Stimulated activated CD4-positive, alpha-beta T cell treated with anti-CD3 and anti-CD28 coated beads, TNF-alpha, amount 100 ng/mL, for 1 hour (primary cell): ENCODE data around the gene SLC30A1.
A peak's percentile ranks its signal among the peaks of the same experiment; 100 is the strongest.
"Not testable (repeated sequence)": the region's sequence is repeated elsewhere in the genome, so short reads cannot be mapped to it uniquely, and the experiment has no call there.

ENCODE experiments used
- DNase-seq, 3 donors: peaks; one replicate each; pipeline ENCODE4 v3.0.0-alpha.2; 2020; ENCODE audit warnings: low read depth in 3 of 3, low spot score in 1 of 3

The SLC30A1 gene

DNA sequence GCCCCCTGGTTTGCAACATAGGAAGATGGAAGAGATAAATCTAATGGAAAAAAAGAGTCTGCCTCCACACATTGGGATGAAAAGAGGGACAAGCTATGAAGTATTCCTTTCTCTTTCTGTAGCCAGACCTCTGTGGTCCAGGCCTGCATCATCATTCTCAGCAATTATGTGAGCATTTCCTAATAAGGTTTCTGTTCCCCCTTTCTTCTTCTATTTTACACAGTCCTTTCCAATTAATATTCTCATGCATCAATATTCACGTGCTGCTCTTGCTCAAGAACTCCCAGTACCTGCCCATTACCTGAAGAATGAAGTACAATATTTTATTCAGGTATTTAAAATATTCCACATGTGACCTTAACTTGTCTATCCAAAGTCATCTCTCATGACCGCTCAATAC lies 8.2 kb upstream of the SLC30A1 start:
- no peak for DNase-seq

DNA sequence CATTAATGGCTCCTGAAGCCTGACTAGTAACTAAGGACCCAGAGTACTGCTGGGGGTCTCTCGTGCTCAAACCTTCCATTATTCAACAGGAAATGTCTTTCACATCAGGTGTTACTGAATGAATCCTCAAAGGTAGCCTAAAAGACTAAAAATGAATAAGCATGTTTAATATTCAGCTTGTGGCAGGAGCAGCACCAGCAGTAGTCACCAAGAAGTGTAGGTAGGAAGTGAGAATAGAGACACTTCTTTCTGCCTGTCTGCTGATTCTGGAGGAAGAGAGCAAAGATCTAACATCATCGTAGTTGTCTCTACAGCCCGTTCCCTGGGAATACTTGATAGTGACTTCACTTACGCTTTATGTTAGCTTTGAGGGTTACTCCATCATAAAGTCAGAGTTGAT lies 7.6 kb upstream of the SLC30A1 start:
- DNase-seq: no peak

DNA sequence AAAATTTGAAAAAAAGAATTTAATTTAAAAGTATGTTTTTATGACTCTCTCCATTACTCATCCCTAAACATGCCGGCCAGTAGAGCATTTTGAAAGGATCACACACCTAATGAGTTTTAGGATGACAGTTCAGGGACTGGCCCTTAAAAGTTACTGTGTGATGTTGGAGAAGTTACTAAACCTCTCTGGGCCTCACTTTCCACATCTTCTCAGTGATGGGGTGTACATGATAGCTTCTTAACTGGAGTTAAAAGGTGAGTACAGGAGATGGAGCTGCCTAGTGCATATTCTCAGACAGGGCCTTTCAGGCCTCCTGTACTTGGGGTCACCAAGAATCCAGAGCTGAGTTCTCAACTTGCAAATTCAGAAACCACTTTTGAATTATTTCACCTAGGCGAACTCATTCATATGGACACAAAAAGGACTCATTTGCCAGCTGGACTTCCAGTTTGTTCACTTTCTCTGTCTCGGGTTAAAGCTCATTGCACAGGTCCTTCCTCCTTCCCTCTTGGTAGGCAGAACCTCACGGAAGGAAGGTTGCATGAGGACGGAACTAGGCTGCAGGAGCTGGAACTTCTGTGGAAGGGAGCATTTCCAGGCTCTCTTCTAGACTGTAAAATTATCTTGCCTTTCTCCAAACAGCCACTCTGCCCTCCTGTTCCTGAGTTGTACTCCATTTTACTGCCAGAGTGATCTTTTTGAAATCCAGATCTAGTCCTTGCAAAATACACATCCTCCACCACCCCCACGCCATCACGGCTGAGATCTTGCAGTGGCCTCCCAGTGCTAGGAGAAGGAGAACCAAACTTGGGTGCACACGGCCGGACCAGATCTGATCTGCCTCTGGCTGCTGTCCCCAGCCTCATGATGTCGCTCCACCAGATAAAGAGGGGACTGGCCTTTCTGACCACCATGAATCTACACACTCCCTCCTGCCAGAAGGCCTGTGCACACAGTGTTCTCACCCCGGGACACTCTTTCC lies 4.3 kb upstream of the SLC30A1 start:
- no peak for DNase-seq

DNA sequence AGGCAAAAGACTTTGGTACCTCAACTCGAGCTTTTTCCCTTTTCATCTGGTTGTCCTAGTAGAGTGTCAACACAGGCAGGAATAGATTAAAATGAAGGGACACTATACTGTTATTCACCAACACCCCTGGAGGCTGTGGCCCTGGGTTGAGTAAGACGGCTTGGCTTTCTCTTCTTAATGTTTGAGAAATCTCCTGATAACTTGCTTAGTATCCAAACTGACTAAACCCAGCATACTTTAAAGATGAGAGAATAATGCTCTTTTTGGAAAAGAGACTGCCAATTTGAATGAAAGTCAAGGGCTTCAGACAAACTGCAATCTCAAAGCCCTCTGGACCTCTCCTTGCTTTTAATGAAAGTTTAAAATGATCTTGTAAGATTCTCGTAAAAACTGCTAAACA lies 2.6 kb upstream of the SLC30A1 start:
- no peak for DNase-seq

DNA sequence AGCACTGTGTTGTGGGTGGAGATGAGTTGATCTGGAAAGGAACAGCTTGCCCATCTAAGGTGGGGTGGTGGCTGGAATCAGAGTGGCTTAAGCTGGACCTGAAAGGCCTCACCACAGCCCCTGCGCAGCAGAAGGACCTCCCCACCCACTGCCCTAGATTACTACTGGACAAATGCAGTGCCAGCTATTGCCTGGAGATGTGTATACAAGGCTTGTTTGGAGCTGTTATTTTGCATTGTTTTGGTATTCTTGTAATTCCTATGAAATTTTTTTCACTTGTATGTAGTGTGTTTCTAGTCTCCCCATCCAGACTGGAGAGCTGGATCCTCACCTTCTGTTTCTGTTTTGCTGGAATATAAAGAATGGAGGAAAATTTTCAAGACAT lies 1.3 kb upstream of the SLC30A1 start:
- DNase-seq: no peak

DNA sequence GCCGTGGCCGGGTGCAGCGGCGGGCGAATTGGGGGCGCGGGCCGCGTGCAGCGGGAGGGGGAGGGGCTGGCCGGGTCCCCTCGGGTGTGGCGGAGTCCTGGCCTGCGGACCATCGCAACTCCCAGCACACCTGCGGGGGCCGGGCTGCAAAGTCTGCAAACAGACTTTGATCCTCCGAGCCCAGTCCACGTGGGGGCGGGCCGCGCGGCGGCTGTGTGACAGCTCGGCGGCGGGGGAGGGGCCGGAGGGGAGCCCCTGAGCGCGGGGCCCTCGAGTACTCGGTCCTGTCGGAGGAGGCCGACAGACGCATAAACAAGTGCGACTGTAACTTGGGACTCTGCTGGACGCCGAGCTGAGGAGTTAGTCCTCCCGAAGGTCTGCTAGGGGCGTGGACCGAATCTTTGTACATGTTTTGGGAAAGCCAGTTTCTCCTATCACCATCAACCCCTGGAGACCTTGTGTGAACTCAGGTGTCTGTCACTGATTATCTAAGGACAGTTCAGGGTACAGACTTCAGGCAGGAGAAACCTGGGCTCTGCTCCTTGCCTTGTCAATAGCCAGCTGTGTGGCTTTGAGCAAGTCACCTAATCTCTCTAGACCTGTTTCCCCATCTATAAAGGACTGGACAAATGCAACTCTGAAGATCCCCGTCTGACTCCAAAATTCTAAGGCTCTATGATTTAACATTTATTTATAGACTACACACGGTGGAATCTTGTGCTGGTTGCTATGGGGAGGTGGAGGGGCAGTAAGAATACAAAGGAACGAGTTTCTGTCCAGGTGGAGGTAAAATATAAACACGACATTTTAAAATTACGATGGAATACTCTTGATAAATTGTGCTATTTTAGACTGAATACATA lies 710 bp upstream of the SLC30A1 start:
- DNase-seq: peak in 1 of 3 donors; percentile 51

DNA sequence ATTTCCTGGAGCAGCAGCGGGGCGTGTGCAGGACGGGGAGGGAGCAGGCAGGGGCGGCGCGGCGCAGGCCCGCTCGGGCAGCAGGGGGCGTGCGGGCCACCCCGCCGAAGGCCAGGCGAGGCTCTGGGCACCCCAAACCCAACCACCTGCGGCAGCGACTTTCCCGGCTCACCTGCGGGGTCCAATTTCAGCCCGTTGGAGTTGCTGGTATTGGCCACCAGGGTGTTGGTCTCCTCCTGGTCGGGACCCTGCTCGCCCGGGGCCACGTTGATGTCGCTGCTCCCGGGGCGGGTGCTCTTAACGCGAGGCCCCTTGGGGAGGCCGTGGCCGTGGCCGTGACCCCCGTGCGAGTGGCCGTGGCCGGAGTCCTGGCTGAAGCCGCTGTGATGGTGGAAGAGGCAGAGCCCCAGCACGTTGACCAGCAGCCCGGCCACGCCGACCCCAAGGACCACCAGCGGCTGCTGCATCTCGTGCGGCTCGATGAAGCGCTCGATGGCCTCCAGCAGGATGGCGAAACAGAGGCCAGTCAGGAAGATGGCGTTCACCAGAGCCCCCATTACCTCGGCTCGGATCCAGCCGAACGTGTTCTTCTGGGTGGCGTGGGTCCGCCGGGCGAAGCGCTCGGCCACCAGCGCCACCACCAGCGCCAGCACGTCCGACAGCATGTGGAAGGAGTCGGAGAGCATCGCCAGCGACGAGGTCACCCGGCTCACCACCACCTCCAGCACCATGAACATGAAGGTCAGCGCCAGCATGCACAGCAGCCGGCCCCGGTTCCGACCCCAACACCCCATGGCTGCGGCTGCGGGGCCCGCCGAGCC lies 932 bp downstream of the SLC30A1 start:
- DNase-seq: peak; percentile 46 to 55 (median 49)

DNA sequence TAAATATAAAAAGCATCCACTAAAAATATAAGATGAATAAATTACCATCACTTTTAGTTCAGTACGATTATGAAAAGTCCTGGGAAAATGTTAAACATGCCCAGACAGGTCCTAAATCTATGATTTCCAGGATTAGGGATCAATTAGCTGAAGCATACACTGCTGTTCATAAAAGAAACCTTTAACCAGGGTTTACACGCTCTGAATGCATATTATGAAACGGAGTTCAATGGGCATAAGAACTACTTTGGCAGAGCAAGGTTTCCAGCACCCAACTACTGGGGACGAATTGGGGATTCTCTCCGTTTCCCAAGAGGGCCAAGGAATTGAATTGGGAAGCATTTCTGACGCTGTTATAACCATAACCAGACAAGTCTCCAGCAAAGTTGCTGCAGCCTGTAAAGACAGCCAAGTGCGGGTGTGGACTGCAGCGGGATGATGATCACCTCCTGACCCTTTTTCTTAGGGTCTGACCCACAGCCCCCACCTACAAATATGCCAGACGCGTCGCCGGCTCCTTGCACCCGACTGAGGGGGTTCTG lies 1.6 kb downstream of the SLC30A1 start:
- no peak for DNase-seq

DNA sequence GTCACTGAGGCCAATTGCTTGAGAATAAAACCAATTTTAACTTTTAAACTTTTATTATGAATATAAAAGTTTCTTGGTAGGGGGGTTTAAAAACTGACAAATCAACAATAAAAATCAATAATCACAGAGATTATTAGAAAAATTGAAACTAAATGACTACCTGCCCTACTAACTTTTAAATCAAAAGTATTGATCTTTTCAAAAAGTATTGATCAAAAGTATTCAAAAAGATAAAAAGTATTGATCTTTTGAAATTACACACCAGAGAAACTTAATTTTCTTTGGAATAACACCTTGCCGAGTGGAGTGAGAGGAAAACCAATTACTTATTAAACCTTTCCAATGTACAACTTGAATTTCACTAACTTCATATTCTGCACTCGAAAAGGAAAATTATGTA lies 2.2 kb downstream of the SLC30A1 start:
- DNase-seq: no peak

DNA sequence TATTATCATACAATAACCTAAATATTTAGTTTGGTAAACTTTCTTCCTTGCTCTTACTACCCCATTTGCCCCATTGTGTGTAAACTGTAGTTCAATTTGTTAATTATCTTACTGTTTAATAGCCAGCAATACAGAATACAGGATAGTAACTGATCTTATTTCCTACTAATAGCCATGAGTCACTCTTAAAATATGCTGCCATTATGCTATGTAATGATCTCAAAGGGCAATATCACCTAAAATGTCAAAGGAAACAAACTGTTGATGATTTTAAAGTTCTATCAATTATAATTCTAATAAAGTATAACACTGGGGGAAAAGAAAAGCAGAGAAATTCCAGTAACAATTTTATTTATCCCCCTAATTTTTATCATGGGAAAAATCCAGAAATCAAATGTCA lies 4.3 kb downstream of the SLC30A1 start:
- no peak for DNase-seq

DNA sequence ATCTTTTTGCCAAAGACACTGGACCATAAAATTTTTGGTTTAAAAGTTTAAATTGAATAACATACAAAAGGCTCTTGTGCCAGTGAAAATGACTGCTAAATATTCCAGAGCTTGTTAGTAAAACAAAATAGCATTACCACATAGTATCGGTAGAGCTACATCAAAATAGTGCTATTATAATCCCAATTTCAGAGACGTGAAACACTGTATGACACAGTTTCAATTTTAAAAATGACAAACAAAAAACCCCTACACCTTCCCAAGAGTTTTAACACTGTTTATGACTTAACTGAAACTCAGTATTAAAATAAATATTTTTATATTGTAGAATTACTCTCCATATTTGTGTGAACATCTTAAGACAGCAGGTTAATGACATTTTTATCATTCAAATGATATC lies 7.0 kb downstream of the SLC30A1 start:
- DNase-seq: no peak

DNA sequence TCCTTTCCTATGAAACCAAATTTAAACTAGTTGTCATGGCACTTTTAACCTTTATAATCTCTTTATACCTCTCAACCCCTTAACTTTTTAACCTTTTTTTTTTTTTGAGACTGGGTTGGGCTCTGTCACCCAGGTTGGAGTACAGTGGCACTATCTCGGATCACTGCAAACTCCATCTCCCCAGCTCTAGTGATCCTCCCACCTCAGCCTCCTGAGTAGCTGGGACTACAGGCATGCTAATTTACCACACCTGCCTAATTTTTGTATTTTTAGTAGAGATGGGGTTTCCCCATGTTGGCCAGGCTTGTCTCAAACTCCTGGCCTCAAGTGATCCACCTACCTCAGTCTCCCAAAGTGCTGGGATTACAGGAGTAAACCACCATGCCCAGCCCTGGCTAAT lies 8.6 kb downstream of the SLC30A1 start:
- not testable (repeated sequence) for DNase-seq

DNA sequence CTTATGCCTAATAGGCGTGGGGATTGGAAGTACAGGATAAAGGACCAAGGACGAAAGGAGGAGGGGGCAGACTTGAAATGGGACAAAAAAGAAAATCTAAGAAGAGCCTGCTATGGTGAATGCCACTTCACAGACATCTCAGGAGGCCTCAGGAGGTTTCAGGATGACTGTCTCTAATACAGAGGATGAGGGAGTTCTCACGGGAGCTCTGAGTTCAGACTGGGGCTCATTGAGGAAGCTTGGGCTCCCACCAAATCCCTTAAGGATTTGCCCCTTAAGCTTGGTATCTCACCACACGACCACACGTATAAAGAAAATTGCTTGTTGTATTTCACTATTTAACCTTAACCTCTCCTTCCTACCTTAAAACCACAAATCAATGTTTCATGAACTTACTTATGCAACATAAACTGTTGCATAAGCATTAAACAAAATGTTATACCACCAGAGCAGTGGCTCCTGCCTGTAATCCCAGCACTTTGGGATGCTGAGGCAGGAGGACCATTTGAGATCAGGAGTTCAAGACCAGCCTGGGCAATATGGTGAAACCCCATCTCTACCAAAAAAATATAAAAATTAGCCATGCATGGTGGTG lies 12.4 kb downstream of the SLC30A1 start:
- DNase-seq: no peak

DNA sequence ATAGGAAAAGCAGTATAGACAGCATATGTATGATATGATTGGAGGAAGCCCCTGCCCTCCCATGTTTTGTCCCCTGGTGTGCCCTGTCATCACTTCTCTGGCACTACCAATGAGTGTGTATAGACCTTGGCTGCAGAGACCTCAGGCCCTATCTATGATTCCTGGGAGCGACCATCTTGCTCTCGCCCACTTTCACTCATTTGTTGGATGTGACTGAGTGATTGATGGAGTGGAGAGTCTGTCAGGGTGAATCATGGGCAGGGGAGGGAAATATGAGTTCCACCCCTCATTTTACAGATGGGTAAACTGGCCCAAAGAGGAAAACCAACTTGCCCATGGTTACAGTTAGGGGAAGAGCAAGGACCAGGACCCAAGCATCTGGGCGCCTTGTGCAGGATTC lies 14.9 kb downstream of the SLC30A1 start:
- no peak for DNase-seq

DNA sequence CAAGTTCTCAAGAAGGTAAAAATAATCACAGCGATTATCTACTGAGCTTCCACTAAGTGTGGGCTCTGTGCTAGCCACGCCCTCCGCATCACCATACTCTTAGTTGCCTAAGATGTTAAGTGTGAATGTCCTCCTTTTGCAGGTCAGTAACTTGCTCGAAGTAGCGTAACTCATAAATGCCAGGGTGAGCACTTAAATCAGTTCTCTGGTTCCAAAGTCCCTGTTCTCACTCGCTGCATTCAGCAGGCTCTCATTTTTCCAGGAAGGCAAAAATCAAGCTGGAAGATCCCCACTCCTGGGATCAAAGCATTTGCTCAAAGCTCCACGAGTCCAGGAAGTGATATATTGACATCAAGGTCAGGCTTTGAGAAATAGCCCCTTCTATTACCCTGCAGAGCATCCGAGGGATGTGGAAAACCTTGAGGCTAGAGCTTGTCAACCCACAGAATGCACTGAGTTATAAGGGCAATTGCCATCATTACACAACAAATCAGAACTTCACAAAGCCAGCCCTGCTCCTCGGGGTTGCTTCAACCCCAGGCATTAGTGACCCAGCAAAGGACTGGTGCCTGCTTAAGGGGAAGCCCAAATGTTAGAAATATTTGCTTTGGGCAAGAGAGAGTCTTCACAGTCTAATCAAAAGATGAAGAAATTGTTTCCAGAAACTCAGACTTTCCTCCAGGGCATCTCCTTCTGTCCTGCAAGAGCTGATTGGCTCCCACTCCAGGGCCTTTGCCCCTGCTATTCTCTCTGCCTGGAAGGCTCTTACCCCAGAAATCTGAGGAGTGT lies 19.5 kb downstream of the SLC30A1 start:
- no peak for DNase-seq

DNA sequence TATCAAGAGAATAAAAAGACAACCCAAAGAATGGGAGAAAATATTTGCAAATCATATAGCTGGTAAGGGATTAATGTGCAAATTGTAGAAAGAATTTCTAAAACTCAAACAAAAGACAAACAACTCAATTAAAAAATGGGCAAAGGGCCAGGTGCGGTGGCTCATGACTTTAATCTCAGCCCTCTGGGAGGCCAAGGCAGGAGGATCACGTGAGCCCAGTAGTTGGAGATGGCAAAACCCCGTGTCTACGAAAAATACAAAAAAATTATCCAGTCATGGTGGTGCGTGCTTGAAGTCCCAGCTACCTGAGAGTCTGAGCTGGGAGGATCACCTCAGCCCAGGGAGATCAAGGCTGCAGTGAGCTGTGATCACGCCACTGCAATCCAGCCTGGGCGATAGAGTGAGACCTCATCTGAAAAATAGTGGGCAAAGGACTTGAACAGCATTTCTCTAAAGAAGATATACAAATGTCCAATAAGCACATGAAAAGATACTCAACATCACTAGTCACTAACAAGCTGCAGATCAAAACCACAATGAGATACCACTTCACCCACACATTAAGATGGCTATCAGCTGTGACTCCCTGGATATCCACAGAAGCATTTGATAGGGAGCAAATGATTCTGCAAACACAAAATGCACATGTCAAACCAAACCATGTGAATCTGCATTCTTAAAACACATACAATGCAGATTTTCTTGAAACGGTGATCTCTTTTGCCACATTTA lies 20.9 kb downstream of the SLC30A1 start:
- no peak for DNase-seq

DNA sequence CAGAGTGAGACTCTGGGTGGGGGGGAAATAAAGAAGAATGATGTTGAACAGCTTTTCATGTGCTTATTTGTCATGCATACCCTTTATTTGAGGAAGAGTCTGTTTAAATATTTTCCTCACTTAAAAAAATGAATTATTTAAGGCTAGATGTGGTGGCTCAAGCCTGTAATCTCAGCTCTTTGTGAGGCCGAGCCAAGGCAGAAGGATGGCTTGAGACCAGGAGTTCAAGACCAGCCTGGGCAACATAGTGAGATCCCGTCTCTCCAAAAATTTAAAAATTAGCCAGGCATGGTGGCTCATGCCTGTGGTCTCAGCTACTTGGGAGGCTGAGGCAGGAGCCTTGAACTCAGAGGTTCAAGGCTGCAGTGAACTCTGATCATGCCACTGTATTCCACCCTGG lies 25.4 kb downstream of the SLC30A1 start:
- no peak for DNase-seq

DNA sequence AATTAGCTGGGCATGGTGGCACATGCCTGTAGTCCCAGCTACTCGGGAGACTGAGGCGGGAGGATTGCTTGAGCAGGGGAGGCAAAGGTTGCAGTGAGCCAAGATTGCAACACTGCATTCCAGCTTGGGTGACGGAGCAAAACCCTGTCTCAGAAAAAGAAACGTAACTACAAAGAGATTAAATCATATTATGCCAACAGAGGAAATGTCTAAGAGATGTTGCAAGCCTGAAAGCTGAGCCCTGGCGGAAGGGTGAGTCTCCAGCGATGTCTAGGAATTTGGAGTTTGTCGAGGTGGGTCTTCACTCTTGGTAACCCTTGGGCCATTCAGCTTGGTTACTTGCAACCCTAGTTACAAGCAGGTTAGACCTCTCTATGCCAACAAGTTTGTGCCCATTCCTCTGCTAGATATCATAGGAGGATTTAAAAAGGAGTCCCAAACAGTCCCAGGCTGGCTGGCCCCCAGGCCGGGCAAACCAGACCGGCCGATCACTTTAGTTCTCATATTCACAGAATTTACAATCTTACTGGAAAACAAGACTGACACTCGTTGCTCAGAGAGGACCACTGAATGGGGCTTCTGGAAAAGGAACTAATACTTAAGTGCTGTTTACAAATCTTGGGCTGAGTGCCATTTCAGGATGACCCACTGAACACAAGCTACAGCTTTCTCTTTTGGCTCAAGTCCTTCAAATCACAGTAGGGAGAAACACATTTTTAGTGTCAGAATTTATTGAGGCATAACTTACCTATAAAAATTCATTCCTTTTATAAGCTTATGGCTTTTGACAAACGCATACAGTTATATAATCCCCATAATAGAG lies 27.1 kb downstream of the SLC30A1 start:
- DNase-seq: no peak
